ENCODE data around the gene MPI. TPM values are rescaled to one million over a fixed set of nuclear protein-coding genes. Genes with fewer than 3 reads are reported as not detected.

The MPI gene
- total and polyA plus RNA-seq, 2 experiments from 2014 or later = 106 to 285 TPM

GRCh38 chr15:74950078-74950908 lies 60.5 kb downstream of the MPI start:
- DNase-seq (ENCODE audit: low read depth in 1 of 2, low spot score in 1 of 2) = peak; percentile 78 to 80
- Histone ChIP-seq H3K36me3 (no peaks in the 10 kb centered on the region), H3K27me3 (no peaks in the 10 kb centered on the region), H3K4me1 (ENCODE audit: low read depth) (peaks cover 15% of the 10 kb centered on the region), H3K27ac (no peak overlapping the region), H3K9me3 (ENCODE audit: low read depth) (no peaks in the 10 kb centered on the region), H3K4me3 (no peak overlapping the region)
- TF ChIP-seq CTCF (IDR thresholded peaks at IDR 0.05; ENCODE audit: low read depth, low read length) = peak; percentile 100

GRCh38 chr15:74951006-74951405 lies 61.2 kb downstream of the MPI start:
- peaks cover 20% of the 10 kb centered on the region for H3K4me1 ChIP-seq (ENCODE audit: low read depth)
- H3K27ac ChIP-seq = no peak overlapping the region
- no peak overlapping the region for H3K4me3 ChIP-seq
- DNase-seq (ENCODE audit: low read depth in 1 of 2, low spot score in 1 of 2) = no peak
- H3K36me3 ChIP-seq = no peaks in the 10 kb centered on the region
- TF ChIP-seq CTCF (IDR thresholded peaks at IDR 0.05; ENCODE audit: low read depth, low read length) = no peak
- no peaks in the 10 kb centered on the region for H3K9me3 ChIP-seq (ENCODE audit: low read depth)
- no peaks in the 10 kb centered on the region for H3K27me3 ChIP-seq

Other genes starting within 250 kb of the MPI start
- gene EDC3, start 194.0 kb upstream of the MPI start, total RNA-seq = 16.1 and 17.6 TPM in 2 replicates
- 25.2 and 41.5 TPM in 2 replicates for gene EDC3, start 194.0 kb upstream of the MPI start, polyA plus RNA-seq
- gene CYP1A1, start 164.5 kb upstream of the MPI start, total RNA-seq = 0.28 and 0.45 TPM in 2 replicates
- gene CYP1A1, start 164.5 kb upstream of the MPI start, polyA plus RNA-seq = 0.56 TPM in 1 of 2 replicates, not detected in the other
- gene CYP1A2, start 141.2 kb upstream of the MPI start, total RNA-seq = not detected in 2 replicates
- not detected in 2 replicates for gene CYP1A2, start 141.2 kb upstream of the MPI start, polyA plus RNA-seq
- 42.4 and 43.1 TPM in 2 replicates for gene CSK, start 108.0 kb upstream of the MPI start, total RNA-seq
- 26.2 and 30.3 TPM in 2 replicates for gene CSK, start 108.0 kb upstream of the MPI start, polyA plus RNA-seq
- gene LMAN1L, start 77.2 kb upstream of the MPI start, total RNA-seq = not detected in 2 replicates
- gene LMAN1L, start 77.2 kb upstream of the MPI start, polyA plus RNA-seq = not detected in 2 replicates
- not detected in 2 replicates for gene CPLX3, start 63.4 kb upstream of the MPI start, total RNA-seq
- gene CPLX3, start 63.4 kb upstream of the MPI start, polyA plus RNA-seq = not detected in 2 replicates
- gene ULK3, start 46.9 kb upstream of the MPI start, total RNA-seq = 39.5 and 52.4 TPM in 2 replicates
- 40.0 and 54.6 TPM in 2 replicates for gene ULK3, start 46.9 kb upstream of the MPI start, polyA plus RNA-seq
- 52.3 and 55.1 TPM in 2 replicates for gene SCAMP2, start 16.7 kb upstream of the MPI start, total RNA-seq
- 89.0 and 115 TPM in 2 replicates for gene SCAMP2, start 16.7 kb upstream of the MPI start, polyA plus RNA-seq
- 109 and 168 TPM in 2 replicates for gene FAM219B, start 16.8 kb downstream of the MPI start, total RNA-seq
- 107 and 157 TPM in 2 replicates for gene FAM219B, start 16.8 kb downstream of the MPI start, polyA plus RNA-seq
- 285 and 435 TPM in 2 replicates for gene COX5A, start 48.0 kb downstream of the MPI start, total RNA-seq
- gene COX5A, start 48.0 kb downstream of the MPI start, polyA plus RNA-seq = 1,301 and 1,489 TPM in 2 replicates
- gene RPP25, start 66.7 kb downstream of the MPI start, total RNA-seq = 21.1 and 23.0 TPM in 2 replicates
- gene RPP25, start 66.7 kb downstream of the MPI start, polyA plus RNA-seq = 18.3 and 20.8 TPM in 2 replicates
- gene SCAMP5, start 105.5 kb downstream of the MPI start, total RNA-seq = 5.8 and 8.1 TPM in 2 replicates
- 1.2 and 3.3 TPM in 2 replicates for gene SCAMP5, start 105.5 kb downstream of the MPI start, polyA plus RNA-seq
- 25.6 and 28.3 TPM in 2 replicates for gene PPCDC, start 133.5 kb downstream of the MPI start, total RNA-seq
- gene PPCDC, start 133.5 kb downstream of the MPI start, polyA plus RNA-seq = 15.9 and 17.6 TPM in 2 replicates